Body of pancreas (tissue), 4 donors: ENCODE results near the gene CFAP210. TPM values are rescaled to one million over a fixed set of nuclear protein-coding genes. Genes with fewer than 3 reads are reported as not detected.
A peak's percentile ranks its signal among the peaks of the same experiment; 100 is the strongest.

Source experiments
- ATAC-seq: fragments of 150-250 bp; one replicate; pipeline ENCODE4 v1.9.1; 2016
- DNase-seq, 4 donors: peaks; one replicate each; pipeline ENCODE4 v3.0.0-alpha.2; 2019
- H3K27ac ChIP-seq, 4 donors: fragments of 200-600 bp; sonication (generic); 1 replicate in 3 of 4; 2 replicates in 1 of 4; pipeline versions ENCODE4 v1.5.1 to v1.6.1; 2016 to 2019; ENCODE audit warnings: mild to moderate bottlenecking in 1 of 4, mixed read lengths in 1 of 4, moderate library complexity in 1 of 4
- H3K27me3 ChIP-seq, 2 donors: fragments of 200-600 bp; sonication (generic); one replicate each; pipeline ENCODE4 v1.6.0; 2016; ENCODE audit warnings: mild to moderate bottlenecking in 1 of 2
- H3K36me3 ChIP-seq, 2 donors: fragments of 200-600 bp; sonication (generic); replicated peaks in 1 of 2; 2 replicates each; pipeline ENCODE4 v1.5.1; 2016; ENCODE audit warnings: low read depth in 2 of 2; ENCODE audit not compliant: insufficient read depth in 1 of 2
- H3K4me1 ChIP-seq: fragments of 200-600 bp; sonication (generic); one replicate; pipeline ENCODE4 v1.6.0; 2016
- H3K4me3 ChIP-seq, 2 donors: fragments of 200-600 bp; sonication (generic); 1 replicate in 1 of 2; 2 replicates in 1 of 2; pipeline ENCODE4 v1.5.1; 2016 to 2019
- H3K9me3 ChIP-seq, 3 donors: fragments of 200-600 bp; sonication (generic); 1 replicate in 2 of 3; 2 replicates in 1 of 3; pipeline ENCODE4 v1.5.1; 2016
- CTCF ChIP-seq, 7 experiments: fragments of 450-650 bp in 4 of 7; fragments of 200-600 bp in 3 of 7; sonication (generic) in 3 of 7; IDR thresholded peaks; one replicate each; pipeline ENCODE4 v1.5.1; 2016 to 2019; ENCODE audit warnings: antibody characterized with exemption in 7 of 7
- POLR2A ChIP-seq, 3 donors: fragments of 450-650 bp; IDR thresholded peaks; one replicate each; pipeline ENCODE4 v1.6.1; 2016; ENCODE audit warnings: antibody characterized with exemption in 3 of 3, mild to moderate bottlenecking in 2 of 3
- WGBS, 2 donors: methylation state at CpG; one replicate each; pipeline ENCODE4 v1.1.5; 2017; 5-methylcytosine and 5-hydroxymethylcytosine counted together
- intact Hi-C: fragments of 100-400 bp; cut with DNase I; formaldehyde crosslinking; loops from one replicate; pipeline ENCODE4 v1.15.1; 2023
- total RNA-seq, 2 donors: library from RNA; depleted of rRNA; stranded (reverse); fragments of >200 nt; gene quantifications; one replicate each; pipeline ENCODE4 v1.1.0, GENCODE V29; 2016

Gene CFAP210
- total RNA-seq, 2 donors from 2014 or later: not detected

- Histone ChIP-seq H3K27me3 (no peaks in the 10 kb centered on the region), H3K27ac (no peak overlapping the region), H3K4me1 (peaks cover 6% of the 10 kb centered on the region), H3K36me3 (no peaks in the 10 kb centered on the region), H3K4me3 (no peak overlapping the region), H3K9me3 (no peaks in the 10 kb centered on the region)
- intact Hi-C loops: no loop called here
- ATAC-seq (no peak), DNase-seq (no peak)
- TF ChIP-seq POLR2A (IDR thresholded peaks at IDR 0.05) (no peak), CTCF (IDR thresholded peaks at IDR 0.05) (no peak)
- WGBS, 2 donors: 94 to 100% methylated on average over 1 of the region's 1 CpG
Observed at GRCh38 chr2:169709331-169709730, 15.1 kb upstream of the CFAP210 start.

- ATAC-seq (no peak), DNase-seq (no peak)
- intact Hi-C loops: no loop called here
- Histone ChIP-seq H3K36me3 (no peaks in the 10 kb centered on the region), H3K9me3 (no peaks in the 10 kb centered on the region), H3K4me1 (peaks cover 6% of the 10 kb centered on the region), H3K4me3 (no peak overlapping the region), H3K27me3 (no peaks in the 10 kb centered on the region), H3K27ac (no peak overlapping the region)
- TF ChIP-seq CTCF (IDR thresholded peaks at IDR 0.05) (no peak), POLR2A (IDR thresholded peaks at IDR 0.05) (no peak)
- 68% methylated on average over 2 of the region's 2 CpGs for WGBS, 2 donors
Observed at GRCh38 chr2:169707626-169708025, 13.4 kb upstream of the CFAP210 start.

GRCh38 chr2:169705927-169706326 lies 11.7 kb upstream of the CFAP210 start:
- WGBS, 2 donors: 54 to 60% methylated on average over 2 of the region's 2 CpGs
- intact Hi-C loops: no loop called here
- Histone ChIP-seq H3K36me3 (no peaks in the 10 kb centered on the region), H3K27ac (peak overlapping the region in 1 of 4 donors; percentile 15), H3K4me3 (no peak overlapping the region), H3K9me3 (no peaks in the 10 kb centered on the region), H3K4me1 (peaks cover 6% of the 10 kb centered on the region), H3K27me3 (no peaks in the 10 kb centered on the region)
- TF ChIP-seq CTCF (IDR thresholded peaks at IDR 0.05): no peak
- no peak for TF ChIP-seq POLR2A (IDR thresholded peaks at IDR 0.05)
- DNase-seq (no peak), ATAC-seq (no peak)

GRCh38 chr2:169704160-169704708 lies 10.0 kb upstream of the CFAP210 start:
- H3K27me3 ChIP-seq: no peaks in the 10 kb centered on the region

More at GRCh38 chr2:169704160-169704708, 10.0 kb upstream of the CFAP210 start:
- Histone ChIP-seq H3K27ac (no peak overlapping the region), H3K4me3 (no peak overlapping the region), H3K36me3 (no peaks in the 10 kb centered on the region), H3K9me3 (no peaks in the 10 kb centered on the region), H3K4me1 (peaks cover 6% of the 10 kb centered on the region)
- ATAC-seq (no peak), DNase-seq (no peak)
- TF ChIP-seq CTCF (IDR thresholded peaks at IDR 0.05): no peak
- no peak for TF ChIP-seq POLR2A (IDR thresholded peaks at IDR 0.05)
- WGBS, 2 donors: 72 to 100% methylated on average over 1 of the region's 1 CpG
- intact Hi-C loops: no loop called here
